Liver (tissue), 9 donors: Measurements from ENCODE around the gene NTMT1. TPM values are rescaled to one million over a fixed set of nuclear protein-coding genes. Genes with fewer than 3 reads are reported as not detected.

Source experiments
- DNase-seq: peaks from one replicate; pipeline ENCODE4 v3.0.0-alpha.2; 2017; ENCODE audit warnings: low spot score
- H3K27ac ChIP-seq, 2 donors: one replicate each; pipeline ENCODE4 v1.7.0; 2013; ENCODE audit warnings: inconsistent platforms in 2 of 2, low read length in 2 of 2, control low read depth in 1 of 2, low read depth in 1 of 2, mild to moderate bottlenecking in 1 of 2
- H3K27me3 ChIP-seq, 4 donors: one replicate each; pipeline versions ENCODE4 v1.6.1 to v1.7.0; 2013; ENCODE audit warnings: low read length in 3 of 4, inconsistent platforms in 1 of 4, mild to moderate bottlenecking in 1 of 4, moderate library complexity in 1 of 4; ENCODE audit not compliant: control insufficient read depth in 4 of 4, insufficient read depth in 4 of 4
- H3K36me3 ChIP-seq, 4 donors: one replicate each; pipeline versions ENCODE4 v1.6.1 to v1.7.0; 2013; ENCODE audit warnings: low read length in 3 of 4, mild to moderate bottlenecking in 3 of 4, low read depth in 1 of 4, moderate library complexity in 1 of 4; ENCODE audit not compliant: control insufficient read depth in 4 of 4, insufficient read depth in 3 of 4
- H3K4me1 ChIP-seq, 4 donors: one replicate each; pipeline versions ENCODE4 v1.6.1 to v1.7.0; 2013; ENCODE audit warnings: low read length in 3 of 4, mild to moderate bottlenecking in 3 of 4, moderate library complexity in 1 of 4; ENCODE audit not compliant: control insufficient read depth in 4 of 4, insufficient read depth in 4 of 4
- H3K4me3 ChIP-seq, 3 donors: one replicate each; pipeline versions ENCODE4 v1.6.1 to v1.7.0; 2013; ENCODE audit warnings: low read length in 3 of 3, control low read depth in 1 of 3, low read depth in 1 of 3, mild to moderate bottlenecking in 1 of 3
- H3K9ac ChIP-seq, 2 donors: one replicate each; pipeline ENCODE4 v1.7.0; 2013; ENCODE audit warnings: low read length in 2 of 2, mild to moderate bottlenecking in 2 of 2, moderate library complexity in 2 of 2, control low read depth in 1 of 2, low read depth in 1 of 2
- H3K9me3 ChIP-seq, 4 donors: one replicate each; pipeline versions ENCODE4 v1.6.1 to v1.7.0; 2013; ENCODE audit warnings: low read length in 3 of 4; ENCODE audit not compliant: control insufficient read depth in 4 of 4
- EGR1 ChIP-seq, 2 donors: IDR thresholded peaks; 2 replicates each; pipeline ENCODE4 v1.6.1; 2016 to 2018; ENCODE audit warnings: antibody characterized with exemption in 2 of 2, low read depth in 2 of 2
- FOXA1 ChIP-seq: IDR thresholded peaks from 2 replicates; pipeline ENCODE4 v1.6.1; 2016; ENCODE audit warnings: antibody characterized with exemption
- FOXA2 ChIP-seq: IDR thresholded peaks from 2 replicates; pipeline ENCODE4 v1.6.1; 2016; ENCODE audit warnings: antibody characterized with exemption
- HNF4A ChIP-seq, 2 donors: conservative IDR thresholded peaks; 2 replicates each; pipeline ENCODE4 v1.6.1; 2016; ENCODE audit warnings: antibody characterized with exemption in 2 of 2, mild to moderate bottlenecking in 2 of 2
- HNF4G ChIP-seq: IDR thresholded peaks from 2 replicates; pipeline ENCODE4 v1.6.1; 2016; ENCODE audit warnings: antibody characterized with exemption
- JUND ChIP-seq, 2 donors: IDR thresholded peaks; 2 replicates each; pipeline ENCODE4 v1.6.1; 2016; ENCODE audit warnings: antibody characterized with exemption in 2 of 2
- NR2F2 ChIP-seq: IDR thresholded peaks from 2 replicates; pipeline ENCODE4 v1.6.1; 2016; ENCODE audit warnings: antibody characterized with exemption
- RAD21 ChIP-seq, 2 donors: IDR thresholded peaks; 2 replicates each; pipeline ENCODE4 v1.6.1; 2016; ENCODE audit warnings: antibody characterized with exemption in 2 of 2, mild to moderate bottlenecking in 2 of 2
- RXRA ChIP-seq, 2 donors: IDR thresholded peaks; 2 replicates each; pipeline ENCODE4 v1.6.1; 2017 to 2018; ENCODE audit warnings: antibody characterized with exemption in 2 of 2, mild to moderate bottlenecking in 1 of 2
- SP1 ChIP-seq: IDR thresholded peaks from 2 replicates; pipeline ENCODE4 v1.6.1; 2018; ENCODE audit warnings: antibody characterized with exemption, mild to moderate bottlenecking
- TAF1 ChIP-seq: conservative IDR thresholded peaks from 2 replicates; pipeline ENCODE4 v1.6.1; 2016; ENCODE audit warnings: antibody characterized with exemption, mild to moderate bottlenecking
- YY1 ChIP-seq: IDR thresholded peaks from 2 replicates; pipeline ENCODE4 v1.6.1; 2016; ENCODE audit warnings: antibody characterized with exemption, mild to moderate bottlenecking
- ZBTB33 ChIP-seq: IDR thresholded peaks from 2 replicates; pipeline ENCODE4 v1.6.1; 2016; ENCODE audit warnings: antibody characterized with exemption
- WGBS: extraction: QIAGEN DNeasy Blood & Tissue Kit; methylation state at CpG from one replicate; pipeline ENCODE4 v1.1.7; 2013; 5-methylcytosine and 5-hydroxymethylcytosine counted together
- polyA plus RNA-seq, 2 donors: library from polyadenylated mRNA; stranded (reverse) in 1 of 2; unstranded in 1 of 2; fragments of 200-250 nt in 1 of 2; fragments of >200 nt in 1 of 2; fragmentation: Nextera tagmentation in 1 of 2; extraction: Ambion mirVana in 1 of 2; gene quantifications; one replicate each; pipeline versions ENCODE4 v1.2.1 to v1.2.3, GENCODE V29; 2013 to 2015
- total RNA-seq, 2 donors: library from RNA; depleted of rRNA; stranded (reverse); fragments of >200 nt; gene quantifications; one replicate each; pipeline ENCODE4 v1.2.3, GENCODE V29; 2014
- TF ChIP-seq, protein P1 (sequence below): IDR thresholded peaks from 2 replicates; pipeline ENCODE4 v1.6.1; 2016; ENCODE audit warnings: antibody characterized with exemption
- TF ChIP-seq, protein P2 (sequence below): IDR thresholded peaks from 2 replicates; pipeline ENCODE4 v1.6.1; 2016; ENCODE audit warnings: antibody characterized with exemption, mild to moderate bottlenecking
- donor health status: healthy.
- donor health status: healthy.
- donor health status: healthy.
- donor health status: healthy.
- donor health status: healthy.

Gene NTMT1
- total and polyA plus RNA-seq, 4 donors, result 13.1 to 42.5 (median 26.2) TPM

GRCh38 chr9:129655696-129656095 lies 29.7 kb downstream of the NTMT1 start:
- TF ChIP-seq HNF4A (conservative IDR thresholded peaks at IDR 0.05) (no peak), NR2F2 (no peak), HNF4G (no peak), RAD21 (IDR thresholded peaks at IDR 0.05) (no peak), YY1 (no peak)
- no peak overlapping the region for H3K9ac ChIP-seq
- 76% methylated on average over 7 of the region's 7 CpGs for WGBS

GRCh38 chr9:129656795-129657390 lies 30.9 kb downstream of the NTMT1 start:
- no peak overlapping the region for H3K27ac ChIP-seq
- 70% methylated on average over 12 of the region's 12 CpGs for WGBS
- no peaks in the 10 kb centered on the region for H3K36me3 ChIP-seq
- no peak overlapping the region for H3K9ac ChIP-seq
- no peak for TF ChIP-seq FOXA1
- no peak for TF ChIP-seq SP1
- TF ChIP-seq EGR1 (IDR thresholded peaks at IDR 0.05; ENCODE audit: low read depth in 2 of 2), result no peak
- no peak for TF ChIP-seq TAF1
- TF ChIP-seq, protein P1, sequence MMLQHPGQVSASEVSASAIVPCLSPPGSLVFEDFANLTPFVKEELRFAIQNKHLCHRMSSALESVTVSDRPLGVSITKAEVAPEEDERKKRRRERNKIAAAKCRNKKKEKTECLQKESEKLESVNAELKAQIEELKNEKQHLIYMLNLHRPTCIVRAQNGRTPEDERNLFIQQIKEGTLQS, result no peak
- TF ChIP-seq RXRA (IDR thresholded peaks at IDR 0.05), result no peak
- no peak for TF ChIP-seq YY1
- no peak for TF ChIP-seq FOXA2
- no peak for TF ChIP-seq RAD21 (IDR thresholded peaks at IDR 0.05)
- no peak for TF ChIP-seq ZBTB33
- TF ChIP-seq, protein P2, sequence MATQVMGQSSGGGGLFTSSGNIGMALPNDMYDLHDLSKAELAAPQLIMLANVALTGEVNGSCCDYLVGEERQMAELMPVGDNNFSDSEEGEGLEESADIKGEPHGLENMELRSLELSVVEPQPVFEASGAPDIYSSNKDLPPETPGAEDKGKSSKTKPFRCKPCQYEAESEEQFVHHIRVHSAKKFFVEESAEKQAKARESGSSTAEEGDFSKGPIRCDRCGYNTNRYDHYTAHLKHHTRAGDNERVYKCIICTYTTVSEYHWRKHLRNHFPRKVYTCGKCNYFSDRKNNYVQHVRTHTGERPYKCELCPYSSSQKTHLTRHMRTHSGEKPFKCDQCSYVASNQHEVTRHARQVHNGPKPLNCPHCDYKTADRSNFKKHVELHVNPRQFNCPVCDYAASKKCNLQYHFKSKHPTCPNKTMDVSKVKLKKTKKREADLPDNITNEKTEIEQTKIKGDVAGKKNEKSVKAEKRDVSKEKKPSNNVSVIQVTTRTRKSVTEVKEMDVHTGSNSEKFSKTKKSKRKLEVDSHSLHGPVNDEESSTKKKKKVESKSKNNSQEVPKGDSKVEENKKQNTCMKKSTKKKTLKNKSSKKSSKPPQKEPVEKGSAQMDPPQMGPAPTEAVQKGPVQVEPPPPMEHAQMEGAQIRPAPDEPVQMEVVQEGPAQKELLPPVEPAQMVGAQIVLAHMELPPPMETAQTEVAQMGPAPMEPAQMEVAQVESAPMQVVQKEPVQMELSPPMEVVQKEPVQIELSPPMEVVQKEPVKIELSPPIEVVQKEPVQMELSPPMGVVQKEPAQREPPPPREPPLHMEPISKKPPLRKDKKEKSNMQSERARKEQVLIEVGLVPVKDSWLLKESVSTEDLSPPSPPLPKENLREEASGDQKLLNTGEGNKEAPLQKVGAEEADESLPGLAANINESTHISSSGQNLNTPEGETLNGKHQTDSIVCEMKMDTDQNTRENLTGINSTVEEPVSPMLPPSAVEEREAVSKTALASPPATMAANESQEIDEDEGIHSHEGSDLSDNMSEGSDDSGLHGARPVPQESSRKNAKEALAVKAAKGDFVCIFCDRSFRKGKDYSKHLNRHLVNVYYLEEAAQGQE, result no peak
- no peak for TF ChIP-seq JUND (IDR thresholded peaks at IDR 0.05)
- no peak for TF ChIP-seq HNF4G
- TF ChIP-seq HNF4A (conservative IDR thresholded peaks at IDR 0.05), result no peak
- peaks cover 0 to 2% (median 0%) of the 10 kb centered on the region in 4 donors for H3K27me3 ChIP-seq
- H3K9me3 ChIP-seq, result no peaks in the 10 kb centered on the region
- no peak for DNase-seq
- no peak overlapping the region for H3K4me3 ChIP-seq
- no peaks in the 10 kb centered on the region for H3K4me1 ChIP-seq

More at GRCh38 chr9:129655696-129656095, 29.7 kb downstream of the NTMT1 start:
- Histone ChIP-seq H3K27me3 (peaks cover 0 to 2% (median 0%) of the 10 kb centered on the region in 4 donors), H3K4me3 (no peak overlapping the region), H3K9me3 (no peaks in the 10 kb centered on the region), H3K36me3 (no peaks in the 10 kb centered on the region), H3K27ac (no peak overlapping the region), H3K4me1 (no peaks in the 10 kb centered on the region)
- no peak for DNase-seq
